ENCODE results near the gene FBXO31. TPM values are rescaled to one million over a fixed set of nuclear protein-coding genes. Genes with fewer than 3 reads are reported as not detected.

Gene FBXO31
- total RNA-seq, 1 experiment from 2014 or later: 53.9 TPM

DNA sequence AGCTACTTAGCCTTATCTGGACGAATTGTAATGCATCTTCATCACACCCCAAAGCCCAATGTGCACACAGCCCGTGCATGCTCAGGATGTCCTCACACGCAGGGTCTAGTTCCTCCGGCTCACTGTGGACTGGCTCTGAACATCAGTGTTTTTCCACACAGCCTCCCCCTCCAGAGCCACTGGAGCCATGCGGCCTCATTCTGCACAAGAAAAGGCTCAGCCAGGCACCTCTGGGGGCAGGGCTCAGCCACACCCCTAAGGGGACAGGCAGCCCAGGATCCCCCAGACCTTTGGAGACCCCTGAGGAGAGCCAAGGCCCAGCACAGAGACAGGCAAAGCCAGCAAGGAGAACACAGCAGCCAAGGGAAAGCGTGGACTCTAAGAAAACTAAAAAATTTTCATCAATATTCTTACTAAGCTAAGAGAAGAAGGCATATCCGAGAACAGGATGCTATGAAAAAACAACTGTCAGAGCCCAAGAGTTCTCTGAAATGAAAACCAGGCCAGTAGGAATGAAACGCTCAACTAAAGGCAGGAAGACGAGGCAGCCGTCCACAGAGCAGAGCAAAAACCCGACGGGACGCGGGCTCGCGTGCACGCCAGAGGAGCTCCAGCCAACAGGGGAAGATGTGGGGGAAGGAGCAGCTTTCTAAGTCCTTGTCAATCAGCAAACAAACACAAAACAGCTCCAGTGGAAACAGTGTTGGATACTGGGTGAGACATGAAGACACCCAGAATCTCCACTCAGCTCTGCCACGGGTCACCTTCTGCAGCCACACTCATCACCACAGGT, 43.0 kb upstream of the FBXO31 start:
- ChIA-PET POLR2A (no interaction called here), CTCF (interaction anchor here (0.6 to 3.9 kb wide), 3 partner anchors 19 to 209 kb away, joined by 3 to 24 read pairs (median 5); no protein-coding TSS in a partner anchor)
- no peak overlapping the region for H3K4me3 Mint-ChIP-seq (ENCODE audit: unreplicated experiment)
- no peaks in the 10 kb centered on the region for H3K4me1 Mint-ChIP-seq (ENCODE audit: insufficient read depth, unreplicated experiment)
- intact Hi-C loops (cut with micrococcal nuclease): no loop called here
- no peak for DNase-seq (ENCODE audit: unreplicated experiment)
- TF ChIP-seq, protein P1, sequence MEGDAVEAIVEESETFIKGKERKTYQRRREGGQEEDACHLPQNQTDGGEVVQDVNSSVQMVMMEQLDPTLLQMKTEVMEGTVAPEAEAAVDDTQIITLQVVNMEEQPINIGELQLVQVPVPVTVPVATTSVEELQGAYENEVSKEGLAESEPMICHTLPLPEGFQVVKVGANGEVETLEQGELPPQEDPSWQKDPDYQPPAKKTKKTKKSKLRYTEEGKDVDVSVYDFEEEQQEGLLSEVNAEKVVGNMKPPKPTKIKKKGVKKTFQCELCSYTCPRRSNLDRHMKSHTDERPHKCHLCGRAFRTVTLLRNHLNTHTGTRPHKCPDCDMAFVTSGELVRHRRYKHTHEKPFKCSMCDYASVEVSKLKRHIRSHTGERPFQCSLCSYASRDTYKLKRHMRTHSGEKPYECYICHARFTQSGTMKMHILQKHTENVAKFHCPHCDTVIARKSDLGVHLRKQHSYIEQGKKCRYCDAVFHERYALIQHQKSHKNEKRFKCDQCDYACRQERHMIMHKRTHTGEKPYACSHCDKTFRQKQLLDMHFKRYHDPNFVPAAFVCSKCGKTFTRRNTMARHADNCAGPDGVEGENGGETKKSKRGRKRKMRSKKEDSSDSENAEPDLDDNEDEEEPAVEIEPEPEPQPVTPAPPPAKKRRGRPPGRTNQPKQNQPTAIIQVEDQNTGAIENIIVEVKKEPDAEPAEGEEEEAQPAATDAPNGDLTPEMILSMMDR (IDR thresholded peaks at IDR 0.05; ENCODE audit: unreplicated experiment): no peak
- no peak overlapping the region for H3K27ac Mint-ChIP-seq (ENCODE audit: low read depth, unreplicated experiment)
- BruUV-seq (replicated peaks): no TSS peak
- H3K36me3 Mint-ChIP-seq (ENCODE audit: insufficient read depth, unreplicated experiment): peaks cover 50% of the 10 kb centered on the region
- no peaks in the 10 kb centered on the region for H3K27me3 Mint-ChIP-seq (ENCODE audit: insufficient read depth, unreplicated experiment)
- no peaks in the 10 kb centered on the region for H3K9me3 Mint-ChIP-seq (ENCODE audit: unreplicated experiment)

DNA sequence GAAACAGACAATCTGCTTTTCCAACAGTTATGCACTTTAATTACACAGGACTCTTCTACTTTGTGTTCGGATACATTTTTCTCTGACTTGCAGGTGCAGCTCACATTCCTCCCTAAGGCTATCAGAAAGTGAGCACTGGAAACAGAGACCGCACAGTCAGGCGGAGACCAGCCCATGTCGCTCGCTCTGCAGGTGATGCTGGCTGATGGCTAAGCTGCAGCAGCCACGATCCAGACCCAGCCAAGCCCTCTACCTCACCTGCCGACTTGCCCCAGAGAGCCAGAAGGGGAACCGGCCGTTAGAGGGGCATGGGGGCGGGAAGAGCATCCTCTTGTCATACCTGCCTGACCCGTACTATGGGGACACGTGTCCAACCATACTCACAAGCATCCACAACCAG, 42.4 kb upstream of the FBXO31 start:
- Mint-ChIP-seq H3K9me3 (ENCODE audit: unreplicated experiment) (no peaks in the 10 kb centered on the region), H3K36me3 (ENCODE audit: insufficient read depth, unreplicated experiment) (peaks cover 49% of the 10 kb centered on the region), H3K4me1 (ENCODE audit: insufficient read depth, unreplicated experiment) (no peaks in the 10 kb centered on the region), H3K27ac (ENCODE audit: low read depth, unreplicated experiment) (no peak overlapping the region), H3K4me3 (ENCODE audit: unreplicated experiment) (no peak overlapping the region), H3K27me3 (ENCODE audit: insufficient read depth, unreplicated experiment) (no peaks in the 10 kb centered on the region)
- ChIA-PET CTCF (interaction anchor here (0.6 to 3.9 kb wide), 4 partner anchors 9 to 363 kb away, joined by 4 to 24 read pairs (median 5); no protein-coding TSS in a partner anchor), POLR2A (interaction anchor here (1.0 kb wide), 1 partner anchor 23 kb away, joined by 3 read pairs; no protein-coding TSS in a partner anchor)
- no TSS peak for BruUV-seq (replicated peaks)
- intact Hi-C loops (cut with micrococcal nuclease): no loop called here
- TF ChIP-seq, protein P1 (IDR thresholded peaks at IDR 0.05; ENCODE audit: unreplicated experiment): no peak
- DNase-seq (ENCODE audit: unreplicated experiment): no peak

DNA sequence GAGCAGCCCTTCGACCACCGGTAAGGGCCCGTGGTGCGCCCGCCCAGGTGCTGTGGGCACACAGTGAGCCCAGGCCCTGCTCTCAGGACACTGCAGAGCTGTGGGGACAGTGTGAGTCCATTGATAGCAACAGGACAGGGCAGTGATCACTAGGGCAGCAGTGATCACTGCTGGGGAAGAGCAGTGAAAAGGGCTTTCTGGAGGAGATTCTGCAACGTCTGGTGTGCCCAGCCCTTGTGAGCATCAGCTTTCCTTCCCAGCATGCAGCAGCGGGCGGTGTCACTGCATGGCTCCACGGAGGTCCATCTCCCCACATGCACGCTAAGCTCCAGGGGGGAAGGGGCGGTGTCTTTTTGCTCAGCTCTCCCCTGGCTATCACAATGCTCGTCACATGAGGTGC, 40.7 kb upstream of the FBXO31 start:
- TF ChIP-seq, protein P1 (IDR thresholded peaks at IDR 0.05; ENCODE audit: unreplicated experiment): no peak
- intact Hi-C loops (cut with micrococcal nuclease): no loop called here
- H3K36me3 Mint-ChIP-seq (ENCODE audit: insufficient read depth, unreplicated experiment): peaks cover 52% of the 10 kb centered on the region
- CTCF ChIA-PET: interaction anchor here (0.6 to 3.9 kb wide), 2 partner anchors 212 to 1339 kb away, joined by 3 to 24 read pairs; no protein-coding TSS in a partner anchor
- H3K4me1 Mint-ChIP-seq (ENCODE audit: insufficient read depth, unreplicated experiment): no peaks in the 10 kb centered on the region
- no peak overlapping the region for H3K4me3 Mint-ChIP-seq (ENCODE audit: unreplicated experiment)
- no peak overlapping the region for H3K27ac Mint-ChIP-seq (ENCODE audit: low read depth, unreplicated experiment)
- no TSS peak for BruUV-seq (replicated peaks)
- POLR2A ChIA-PET: no interaction called here
- no peaks in the 10 kb centered on the region for H3K27me3 Mint-ChIP-seq (ENCODE audit: insufficient read depth, unreplicated experiment)
- no peak for DNase-seq (ENCODE audit: unreplicated experiment)
- no peaks in the 10 kb centered on the region for H3K9me3 Mint-ChIP-seq (ENCODE audit: unreplicated experiment)

DNA sequence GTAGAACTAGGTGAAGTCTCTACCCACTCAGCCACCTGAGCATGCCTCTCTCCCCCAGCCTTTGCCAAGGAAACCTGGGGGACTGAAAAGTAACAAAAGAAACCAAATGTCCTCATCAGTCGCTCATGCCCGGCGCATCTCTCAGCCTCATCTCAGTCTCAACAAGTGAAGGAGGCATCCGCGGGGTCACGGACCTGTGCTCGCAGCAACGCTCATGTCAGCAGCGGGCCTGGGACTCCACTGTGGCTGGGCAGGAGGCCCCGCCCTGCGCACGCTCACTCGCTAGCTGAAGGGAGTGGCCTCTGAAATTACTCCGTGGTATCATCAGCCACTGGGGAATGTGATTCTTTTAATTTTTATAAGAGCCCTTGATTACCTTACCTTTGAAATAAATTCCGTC, 39.9 kb upstream of the FBXO31 start:
- no TSS peak for BruUV-seq (replicated peaks)
- no peaks in the 10 kb centered on the region for H3K4me1 Mint-ChIP-seq (ENCODE audit: insufficient read depth, unreplicated experiment)
- intact Hi-C loops (cut with micrococcal nuclease): no loop called here

More for the DNA sequence above, 39.9 kb upstream of the FBXO31 start:
- no peaks in the 10 kb centered on the region for H3K27me3 Mint-ChIP-seq (ENCODE audit: insufficient read depth, unreplicated experiment)
- no peak overlapping the region for H3K27ac Mint-ChIP-seq (ENCODE audit: low read depth, unreplicated experiment)
- H3K9me3 Mint-ChIP-seq (ENCODE audit: unreplicated experiment): no peaks in the 10 kb centered on the region
- TF ChIP-seq, protein P1 (IDR thresholded peaks at IDR 0.05; ENCODE audit: unreplicated experiment): no peak
- H3K4me3 Mint-ChIP-seq (ENCODE audit: unreplicated experiment): no peak overlapping the region
- CTCF ChIA-PET: interaction anchor here (3.9 kb wide), 1 partner anchor 213 kb away, joined by 24 read pairs; no protein-coding TSS in a partner anchor
- DNase-seq (ENCODE audit: unreplicated experiment): no peak
- H3K36me3 Mint-ChIP-seq (ENCODE audit: insufficient read depth, unreplicated experiment): peaks cover 47% of the 10 kb centered on the region
- POLR2A ChIA-PET: interaction anchor here (0.6 kb wide), 1 partner anchor 31 kb away, joined by 3 read pairs; no protein-coding TSS in a partner anchor
